ENCODE measurements around the gene SPTBN1. TPM values are rescaled to one million over a fixed set of nuclear protein-coding genes. Genes with fewer than 3 reads are reported as not detected.

SPTBN1 gene
- total and polyA plus RNA-seq, 2 of the 4 experiments (the other 2 are of a cell fraction) = 49.1 to 241 TPM

DNA sequence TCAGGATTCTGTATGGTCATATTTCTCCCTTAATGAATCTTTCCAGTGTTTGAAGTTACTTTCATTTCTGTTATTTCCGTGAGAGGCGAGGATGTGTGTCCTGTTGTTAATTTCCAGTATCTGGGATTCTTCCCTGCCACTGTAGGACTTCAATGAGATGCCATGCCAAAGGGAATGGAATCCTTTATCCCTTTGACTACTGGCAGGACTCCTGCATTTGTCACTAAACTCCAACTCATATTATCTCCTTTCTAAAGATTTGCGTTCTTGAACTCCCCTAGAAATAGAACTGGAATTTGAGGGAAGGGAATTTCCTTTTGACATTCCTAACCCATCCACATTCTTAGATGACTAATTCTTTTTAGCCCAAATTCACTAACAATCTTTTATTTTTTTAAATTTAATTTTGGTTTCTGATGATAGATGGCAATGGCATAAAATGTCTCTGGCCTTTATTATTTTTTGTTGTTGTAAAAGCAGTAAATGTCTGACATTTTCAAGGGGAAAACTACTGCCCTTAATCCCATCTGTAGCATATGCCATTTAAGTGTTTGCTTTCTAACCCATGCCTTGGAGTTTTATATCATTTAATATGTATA lies 179.5 kb downstream of the SPTBN1 start (continued):
- no peak for TF ChIP-seq SMC3 (IDR thresholded peaks at IDR 0.05; ENCODE audit: low read depth, low read length)

- no peak overlapping the region for H3K9ac ChIP-seq (ENCODE audit: low read depth, low read length)
- H2BK5ac ChIP-seq (ENCODE audit: low read depth, low read length, poor library complexity, severe bottlenecking) = no peak overlapping the region
- no peaks in the 10 kb centered on the region for H3K9me3 ChIP-seq (ENCODE audit: control insufficient read depth, insufficient read depth, low read length)
- peaks cover 24% of the 10 kb centered on the region for H3K36me3 ChIP-seq (ENCODE audit: control insufficient read depth, insufficient read depth, low read length)
- peaks cover 35 to 77% of the 10 kb centered on the region in 2 experiments for H3K79me1 ChIP-seq (ENCODE audit: low read depth in 1 of 2, low read length in 2 of 2)
- H3K27ac ChIP-seq (ENCODE audit: insufficient read depth, low read length) = no peak overlapping the region
- intact Hi-C loops (cut with micrococcal nuclease) (loop anchor here (5.0 kb wide), 1 partner anchor 179 kb away; the partner anchor contains the start of gene SPTBN1), dilution Hi-C loops (cut with HindIII; ENCODE audit: low sequenced_read_pairs, unreplicated experiment) (no loop called here), in situ Hi-C loops (cut with MboI; ENCODE audit: low sequenced_read_pairs) (no loop called here)
- peak overlapping the region; percentile 3; the same call in 1 of the 2 replicates for H3K18ac ChIP-seq (ENCODE audit: low read depth, low read length)
- H3K4ac ChIP-seq (ENCODE audit: low read depth, low read length) = no peak overlapping the region
- H3K27me3 ChIP-seq (ENCODE audit: control insufficient read depth, insufficient read depth, low read length) = no peaks in the 10 kb centered on the region
- ChIA-PET CTCF (interaction anchor here (0.7 to 1.5 kb wide), 2 partner anchors 18 to 29 kb away, joined by 3 read pairs; no protein-coding TSS in a partner anchor), POLR2A (ENCODE audit: unreplicated experiment) (interaction anchor here (0.7 kb wide), 1 partner anchor 9 kb away, joined by 3 read pairs; no protein-coding TSS in a partner anchor)
- BruUV-seq (replicated peaks) = no TSS peak
- peaks cover 21% of the 10 kb centered on the region for H3K4me1 ChIP-seq (ENCODE audit: control insufficient read depth, insufficient read depth, low read length)
- no peak overlapping the region for H2BK120ac ChIP-seq (ENCODE audit: low read depth, low read length)
- no peak overlapping the region for H3K4me2 ChIP-seq (ENCODE audit: low read depth, low read length)
- H4K8ac ChIP-seq (ENCODE audit: low read depth in 2 of 2, low read length in 2 of 2) = no peak overlapping the region
- no peak overlapping the region; the same call in 1 of the 2 replicates for H2AK5ac ChIP-seq (ENCODE audit: low read depth, low read length)
- no peak overlapping the region; the same call in none of the 2 replicates for H3K14ac ChIP-seq (replicated peaks; ENCODE audit: low read depth, low read length)
- H2AK9ac ChIP-seq (replicated peaks; ENCODE audit: low read depth, low read length, poor library complexity) = no peak overlapping the region
- no peak overlapping the region for H3K23ac ChIP-seq (ENCODE audit: low read depth, low read length)
- H3K4me3 ChIP-seq (ENCODE audit: insufficient read depth, low read depth, low read length) = no peak overlapping the region
- H2BK15ac ChIP-seq (ENCODE audit: low read depth, low read length) = 0 out of 3 replicates have a peak overlapping the region, but pooled peaks have one; percentile 26
- ATAC-seq (ENCODE audit: low read depth) (no peak), DNase-seq (no peak)
- no peak overlapping the region for H2BK20ac ChIP-seq (ENCODE audit: low read depth, low read length)
- H4K20me1 ChIP-seq (ENCODE audit: insufficient read depth, low read length) = no peaks in the 10 kb centered on the region
- H3K9me1 ChIP-seq (ENCODE audit: insufficient read depth, low read length) = peaks cover 31% of the 10 kb centered on the region
- H4K5ac ChIP-seq (ENCODE audit: low read depth, low read length) = no peak overlapping the region
- peak overlapping the region; percentile 24; the same call in 1 of the 2 replicates for H4K91ac ChIP-seq (ENCODE audit: insufficient read depth, low read depth, low read length)
- H3K56ac ChIP-seq (ENCODE audit: extremely low read depth, insufficient read depth, low read length) = no peak overlapping the region
- H2AFZ ChIP-seq (replicated peaks; ENCODE audit: low read length, poor library complexity) = no peak overlapping the region
- no CpG with 5 or more reads among the region's 9 CpGs for WGBS, 2 experiments (ENCODE audit: extremely low coverage in 2 of 2, insufficient read length in 1 of 2)
- TF ChIP-seq FOS (IDR thresholded peaks at IDR 0.05; ENCODE audit: low read depth, low read length) = no peak
- no peak for TF ChIP-seq RFX5 (IDR thresholded peaks at IDR 0.05; ENCODE audit: low read depth, low read length)
- TF ChIP-seq, protein P1, sequence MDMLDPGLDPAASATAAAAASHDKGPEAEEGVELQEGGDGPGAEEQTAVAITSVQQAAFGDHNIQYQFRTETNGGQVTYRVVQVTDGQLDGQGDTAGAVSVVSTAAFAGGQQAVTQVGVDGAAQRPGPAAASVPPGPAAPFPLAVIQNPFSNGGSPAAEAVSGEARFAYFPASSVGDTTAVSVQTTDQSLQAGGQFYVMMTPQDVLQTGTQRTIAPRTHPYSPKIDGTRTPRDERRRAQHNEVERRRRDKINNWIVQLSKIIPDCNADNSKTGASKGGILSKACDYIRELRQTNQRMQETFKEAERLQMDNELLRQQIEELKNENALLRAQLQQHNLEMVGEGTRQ (IDR thresholded peaks at IDR 0.05; ENCODE audit: low read depth, low read length) = no peak
- no peak for TF ChIP-seq POLR2A (IDR thresholded peaks at IDR 0.05; ENCODE audit: low read depth, low read length)
- no peak for TF ChIP-seq MXI1 (IDR thresholded peaks at IDR 0.05; ENCODE audit: borderline replicate concordance, low read depth, low read length)
- no peak for TF ChIP-seq MAFK (IDR thresholded peaks at IDR 0.05; ENCODE audit: low read depth, low read length)
- TF ChIP-seq RCOR1 (IDR thresholded peaks at IDR 0.05; ENCODE audit: insufficient replicate concordance, low read length) = no peak
- no peak for TF ChIP-seq NFE2L2 (IDR thresholded peaks at IDR 0.05; ENCODE audit: low read depth, low read length)
- no peak for TF ChIP-seq SMC3 (IDR thresholded peaks at IDR 0.05; ENCODE audit: low read depth, low read length)
- no peak for TF ChIP-seq RAD21 (IDR thresholded peaks at IDR 0.05; ENCODE audit: low read length)
- TF ChIP-seq ELK1 (IDR thresholded peaks at IDR 0.05; ENCODE audit: borderline replicate concordance, low read depth, low read length) = no peak
- no peak for TF ChIP-seq MAZ (IDR thresholded peaks at IDR 0.05; ENCODE audit: borderline replicate concordance, low read depth, low read length)
Measured at GRCh38 chr2:54636415-54637139, 180.4 kb downstream of the SPTBN1 start.

All from IMR-90 (cell line).